GM12875 (cell line): ENCODE data around the gene ALG3.

Source experiments
- H3K4me3 ChIP-seq: one replicate; pipeline ENCODE4 v1.5.1; 2011; ENCODE audit warnings: low read depth, low read length, control low read depth
- TF ChIP-seq, protein P1 (sequence below): IDR thresholded peaks from 2 replicates; pipeline ENCODE4 v1.5.1; 2011; ENCODE audit warnings: low read depth, mild to moderate bottlenecking, control low read depth, inconsistent platforms, low read length, moderate library complexity, borderline replicate concordance; ENCODE audit not compliant: insufficient read depth

The ALG3 gene

DNA sequence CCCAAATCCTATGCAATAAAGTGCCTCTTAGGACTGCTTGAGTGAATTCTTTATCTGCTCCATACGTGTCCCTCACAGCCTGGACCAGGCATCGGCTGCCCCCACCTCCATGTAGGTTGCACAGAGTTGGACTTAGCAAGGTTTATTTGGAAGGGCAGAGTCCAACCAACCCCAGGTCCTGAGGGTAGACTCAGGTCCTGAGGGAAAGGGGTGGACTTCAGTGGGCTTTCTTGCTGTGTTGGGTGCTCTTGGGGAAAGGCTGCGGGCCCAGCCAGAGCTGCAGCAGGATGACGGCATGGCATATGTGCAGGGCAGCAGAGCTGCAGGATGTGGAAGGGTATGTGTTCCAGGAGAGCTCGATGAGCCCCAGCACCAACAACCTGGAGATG, 6.5 kb downstream of the ALG3 start:
- TF ChIP-seq, protein P1, sequence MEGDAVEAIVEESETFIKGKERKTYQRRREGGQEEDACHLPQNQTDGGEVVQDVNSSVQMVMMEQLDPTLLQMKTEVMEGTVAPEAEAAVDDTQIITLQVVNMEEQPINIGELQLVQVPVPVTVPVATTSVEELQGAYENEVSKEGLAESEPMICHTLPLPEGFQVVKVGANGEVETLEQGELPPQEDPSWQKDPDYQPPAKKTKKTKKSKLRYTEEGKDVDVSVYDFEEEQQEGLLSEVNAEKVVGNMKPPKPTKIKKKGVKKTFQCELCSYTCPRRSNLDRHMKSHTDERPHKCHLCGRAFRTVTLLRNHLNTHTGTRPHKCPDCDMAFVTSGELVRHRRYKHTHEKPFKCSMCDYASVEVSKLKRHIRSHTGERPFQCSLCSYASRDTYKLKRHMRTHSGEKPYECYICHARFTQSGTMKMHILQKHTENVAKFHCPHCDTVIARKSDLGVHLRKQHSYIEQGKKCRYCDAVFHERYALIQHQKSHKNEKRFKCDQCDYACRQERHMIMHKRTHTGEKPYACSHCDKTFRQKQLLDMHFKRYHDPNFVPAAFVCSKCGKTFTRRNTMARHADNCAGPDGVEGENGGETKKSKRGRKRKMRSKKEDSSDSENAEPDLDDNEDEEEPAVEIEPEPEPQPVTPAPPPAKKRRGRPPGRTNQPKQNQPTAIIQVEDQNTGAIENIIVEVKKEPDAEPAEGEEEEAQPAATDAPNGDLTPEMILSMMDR, result no peak
- no peak overlapping the region for H3K4me3 ChIP-seq

DNA sequence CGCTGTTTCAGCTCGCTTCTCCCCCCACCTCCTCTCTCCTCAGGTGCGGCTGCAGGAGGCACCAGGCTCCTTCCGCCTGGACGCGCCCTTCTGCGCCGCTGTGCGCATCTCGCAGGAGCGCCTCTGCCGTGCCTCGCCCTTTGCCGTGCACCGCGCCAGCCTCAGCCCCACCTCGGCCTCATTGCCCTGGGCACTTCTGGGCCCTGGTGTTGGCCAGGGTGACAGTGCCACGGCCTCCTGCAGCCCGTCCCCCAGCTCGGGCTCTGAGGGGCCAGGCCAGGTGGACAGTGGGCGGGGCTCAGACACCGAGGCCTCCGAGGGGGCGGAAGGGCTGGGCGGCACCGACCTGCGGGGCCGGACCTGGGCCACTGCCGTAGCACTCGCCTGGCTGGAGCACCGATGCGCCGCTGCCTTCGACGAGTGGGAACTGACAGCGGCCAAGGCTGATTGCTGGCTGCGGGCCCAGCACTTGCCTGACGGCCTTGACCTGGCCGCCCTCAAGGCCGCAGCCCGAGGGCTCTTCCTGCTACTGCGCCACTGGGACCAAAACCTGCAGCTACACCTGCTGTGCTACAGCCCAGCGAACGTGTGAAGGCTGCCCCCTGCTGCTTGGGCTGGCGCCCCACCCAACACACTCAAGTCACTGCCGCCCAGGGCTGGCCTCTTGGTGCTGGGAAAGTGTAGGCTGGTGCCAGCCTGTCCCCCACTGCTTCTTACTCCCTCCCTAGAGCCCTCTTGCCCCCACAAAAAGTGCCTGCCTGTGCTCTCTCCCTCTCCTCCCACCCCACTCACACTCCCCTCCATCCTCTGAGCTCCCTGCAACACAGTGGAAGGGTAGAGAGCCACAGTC, 7.1 kb downstream of the ALG3 start:
- TF ChIP-seq, protein P1, result peak; percentile 48; the same call in 1 of the 2 replicates
- no peak overlapping the region for H3K4me3 ChIP-seq

DNA sequence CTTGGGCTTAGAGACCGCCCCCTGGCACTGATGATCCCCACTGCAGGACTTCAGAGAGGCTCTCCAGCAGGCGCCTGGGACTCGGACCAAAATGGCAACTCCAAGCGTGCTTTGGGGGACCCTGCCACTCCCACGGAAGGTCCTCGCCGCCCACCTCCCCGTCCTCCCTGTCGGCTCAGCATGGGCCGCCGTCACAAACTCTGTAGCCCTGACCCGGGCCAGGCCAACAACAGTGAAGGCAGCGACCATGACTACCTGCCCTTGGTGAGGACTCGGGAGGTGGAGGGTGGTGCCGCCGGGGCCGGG, 7.7 kb downstream of the ALG3 start:
- no peak overlapping the region for H3K4me3 ChIP-seq
- TF ChIP-seq, protein P1, result no peak

DNA sequence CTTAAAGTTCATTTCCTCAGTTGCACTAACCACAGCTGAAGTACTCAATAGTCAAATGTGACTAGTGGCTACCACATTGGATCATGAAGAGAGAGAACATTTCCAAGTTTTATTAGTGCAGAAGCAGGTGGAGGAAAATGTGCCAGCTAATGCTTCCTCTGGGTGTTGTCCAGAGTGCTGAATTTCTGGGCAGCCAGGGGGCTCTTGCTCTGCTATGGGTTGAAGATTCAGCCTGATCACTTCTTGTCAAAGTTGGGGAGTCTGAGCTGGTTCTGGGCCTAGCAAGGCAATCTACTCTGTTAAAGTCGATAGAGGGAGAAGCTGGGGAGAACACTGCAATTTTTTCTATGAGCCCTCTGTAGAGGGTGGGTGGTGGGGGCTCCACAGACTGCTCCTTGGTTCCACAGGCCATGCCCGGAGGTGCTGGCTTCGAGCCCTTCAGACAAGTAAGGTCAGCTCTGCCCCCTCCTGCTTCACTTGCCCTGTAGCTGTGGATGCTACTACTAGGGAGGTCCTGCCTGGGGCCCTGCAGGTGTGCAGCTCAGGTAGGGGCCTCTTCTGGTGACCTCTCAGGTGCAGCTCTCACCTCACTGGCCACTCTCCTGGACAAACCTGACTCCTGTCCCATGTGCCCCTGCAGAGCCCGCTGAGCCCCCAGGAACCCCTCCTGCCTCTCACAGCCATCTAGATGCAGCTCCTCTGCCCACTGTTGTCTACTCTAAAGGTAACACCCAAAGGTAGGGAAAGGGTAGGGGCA, 8.2 kb downstream of the ALG3 start:
- TF ChIP-seq, protein P1, result no peak
- H3K4me3 ChIP-seq, result no peak overlapping the region

DNA sequence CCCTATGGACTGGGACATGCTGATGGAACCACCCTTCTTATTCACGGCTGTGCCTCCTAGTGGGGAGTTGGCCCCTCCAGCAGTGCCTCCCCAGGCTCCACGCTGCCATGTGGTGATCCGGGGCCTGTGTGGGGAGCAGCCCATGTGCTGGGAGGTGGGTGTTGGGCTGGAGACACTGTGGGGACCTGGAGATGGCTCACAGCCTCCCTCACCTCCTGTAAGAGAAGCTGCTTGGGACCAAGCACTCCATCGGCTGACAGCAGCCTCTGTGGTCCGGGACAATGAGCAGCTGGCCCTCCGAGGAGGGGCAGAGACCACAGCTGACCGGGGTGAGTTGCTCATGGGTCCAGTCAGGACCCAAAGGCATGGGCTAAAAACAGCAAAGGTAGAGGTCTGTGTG, 9.1 kb downstream of the ALG3 start:
- TF ChIP-seq, protein P1, result no peak
- H3K4me3 ChIP-seq, result no peak overlapping the region

DNA sequence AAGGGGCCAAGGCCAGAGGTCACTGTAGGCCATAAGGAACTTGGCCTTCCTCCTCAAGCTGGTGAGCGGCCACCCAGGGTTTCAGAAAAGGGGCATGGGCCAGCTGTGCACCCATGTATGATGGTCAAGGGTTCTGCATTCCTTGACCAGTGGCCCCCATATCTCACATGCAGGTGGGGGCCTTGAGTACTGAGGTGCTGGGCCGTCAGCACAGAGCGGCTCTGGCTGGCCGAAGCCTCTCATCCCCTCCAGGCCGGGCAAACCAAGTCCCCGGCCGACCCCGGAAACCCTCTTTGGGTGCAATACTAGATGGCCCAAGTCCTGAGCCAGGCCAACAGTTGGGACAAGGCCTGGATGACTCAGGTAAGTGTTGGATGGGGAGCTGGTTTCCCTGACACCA, 9.5 kb downstream of the ALG3 start:
- TF ChIP-seq, protein P1, result no peak
- no peak overlapping the region for H3K4me3 ChIP-seq
